Measurements from ENCODE around the gene ZNF609.

ZNF609 gene

GRCh38 chr15:64653757-64654156 is 193.4 kb downstream of the ZNF609 start:
- DNase-seq (ENCODE audit: low read depth), result no peak

- no peak for DNase-seq (ENCODE audit: low read depth)
Observed at GRCh38 chr15:64656508-64656907, 196.1 kb downstream of the ZNF609 start.

GRCh38 chr15:64665179-64665578 is 204.8 kb downstream of the ZNF609 start:
- DNase-seq (ENCODE audit: low read depth), result no peak

GRCh38 chr15:64667736-64668161 is 207.4 kb downstream of the ZNF609 start:
- DNase-seq (ENCODE audit: low read depth), result no peak

- no peak for DNase-seq (ENCODE audit: low read depth)
Observed at GRCh38 chr15:64673866-64674265, 213.5 kb downstream of the ZNF609 start.

GRCh38 chr15:64678126-64678819 is 217.9 kb downstream of the ZNF609 start:
- no peak for DNase-seq (ENCODE audit: low read depth)

GRCh38 chr15:64680097-64680496 is 219.7 kb downstream of the ZNF609 start:
- DNase-seq (ENCODE audit: low read depth), result no peak

GRCh38 chr15:64681424-64682024 is 221.1 kb downstream of the ZNF609 start:
- DNase-seq (ENCODE audit: low read depth), result no peak

GRCh38 chr15:64682255-64682654 is 221.9 kb downstream of the ZNF609 start:
- DNase-seq (ENCODE audit: low read depth), result no peak

GRCh38 chr15:64683378-64683777 is 223.0 kb downstream of the ZNF609 start:
- DNase-seq (ENCODE audit: low read depth), result no peak

GRCh38 chr15:64685230-64685888 is 225.0 kb downstream of the ZNF609 start:
- no peak for DNase-seq (ENCODE audit: low read depth)

GRCh38 chr15:64686130-64686735 is 225.9 kb downstream of the ZNF609 start:
- no peak for DNase-seq (ENCODE audit: low read depth)

GRCh38 chr15:64687172-64687571 is 226.8 kb downstream of the ZNF609 start:
- DNase-seq (ENCODE audit: low read depth), result no peak

- no peak for DNase-seq (ENCODE audit: low read depth)
Observed at GRCh38 chr15:64687688-64688087, 227.3 kb downstream of the ZNF609 start.

- DNase-seq (ENCODE audit: low read depth), result no peak
Observed at GRCh38 chr15:64688770-64689169, 228.4 kb downstream of the ZNF609 start.

- no peak for DNase-seq (ENCODE audit: low read depth)
Observed at GRCh38 chr15:64690008-64690407, 229.6 kb downstream of the ZNF609 start.

- no peak for DNase-seq (ENCODE audit: low read depth)
Observed at GRCh38 chr15:64690578-64691296, 230.4 kb downstream of the ZNF609 start.

GRCh38 chr15:64691896-64692565 is 231.7 kb downstream of the ZNF609 start:
- DNase-seq (ENCODE audit: low read depth), result no peak

- no peak for DNase-seq (ENCODE audit: low read depth)
Observed at GRCh38 chr15:64693134-64693533, 232.8 kb downstream of the ZNF609 start.

GRCh38 chr15:64694816-64695215 is 234.4 kb downstream of the ZNF609 start:
- DNase-seq (ENCODE audit: low read depth), result no peak

- DNase-seq (ENCODE audit: low read depth), result no peak
Observed at GRCh38 chr15:64695561-64695992, 235.2 kb downstream of the ZNF609 start.

- DNase-seq (ENCODE audit: low read depth), result no peak
Observed at GRCh38 chr15:64696481-64696880, 236.1 kb downstream of the ZNF609 start.
